Liver (tissue), 9 donors: ENCODE data around the gene EFCAB12. TPM values are rescaled to one million over a fixed set of nuclear protein-coding genes. Genes with fewer than 3 reads are reported as not detected.

Experiments used
- DNase-seq: peaks from one replicate; pipeline ENCODE4 v3.0.0-alpha.2; 2017; ENCODE audit warnings: low spot score
- H3K27ac ChIP-seq, 2 donors: one replicate each; pipeline ENCODE4 v1.7.0; 2013; ENCODE audit warnings: inconsistent platforms in 2 of 2, low read length in 2 of 2, control low read depth in 1 of 2, low read depth in 1 of 2, mild to moderate bottlenecking in 1 of 2
- H3K27me3 ChIP-seq, 4 donors: one replicate each; pipeline versions ENCODE4 v1.6.1 to v1.7.0; 2013; ENCODE audit warnings: low read length in 3 of 4, inconsistent platforms in 1 of 4, mild to moderate bottlenecking in 1 of 4, moderate library complexity in 1 of 4; ENCODE audit not compliant: control insufficient read depth in 4 of 4, insufficient read depth in 4 of 4
- H3K36me3 ChIP-seq, 4 donors: one replicate each; pipeline versions ENCODE4 v1.6.1 to v1.7.0; 2013; ENCODE audit warnings: low read length in 3 of 4, mild to moderate bottlenecking in 3 of 4, low read depth in 1 of 4, moderate library complexity in 1 of 4; ENCODE audit not compliant: control insufficient read depth in 4 of 4, insufficient read depth in 3 of 4
- H3K4me1 ChIP-seq, 4 donors: one replicate each; pipeline versions ENCODE4 v1.6.1 to v1.7.0; 2013; ENCODE audit warnings: low read length in 3 of 4, mild to moderate bottlenecking in 3 of 4, moderate library complexity in 1 of 4; ENCODE audit not compliant: control insufficient read depth in 4 of 4, insufficient read depth in 4 of 4
- H3K4me3 ChIP-seq, 3 donors: one replicate each; pipeline versions ENCODE4 v1.6.1 to v1.7.0; 2013; ENCODE audit warnings: low read length in 3 of 3, control low read depth in 1 of 3, low read depth in 1 of 3, mild to moderate bottlenecking in 1 of 3
- H3K9ac ChIP-seq, 2 donors: one replicate each; pipeline ENCODE4 v1.7.0; 2013; ENCODE audit warnings: low read length in 2 of 2, mild to moderate bottlenecking in 2 of 2, moderate library complexity in 2 of 2, control low read depth in 1 of 2, low read depth in 1 of 2
- H3K9me3 ChIP-seq, 4 donors: one replicate each; pipeline versions ENCODE4 v1.6.1 to v1.7.0; 2013; ENCODE audit warnings: low read length in 3 of 4; ENCODE audit not compliant: control insufficient read depth in 4 of 4
- EGR1 ChIP-seq, 2 donors: IDR thresholded peaks; 2 replicates each; pipeline ENCODE4 v1.6.1; 2016 to 2018; ENCODE audit warnings: antibody characterized with exemption in 2 of 2, low read depth in 2 of 2
- FOXA1 ChIP-seq: IDR thresholded peaks from 2 replicates; pipeline ENCODE4 v1.6.1; 2016; ENCODE audit warnings: antibody characterized with exemption
- FOXA2 ChIP-seq: IDR thresholded peaks from 2 replicates; pipeline ENCODE4 v1.6.1; 2016; ENCODE audit warnings: antibody characterized with exemption
- GABPA ChIP-seq, 2 donors: IDR thresholded peaks in 1 of 2; conservative IDR thresholded peaks in 1 of 2; 2 replicates each; pipeline ENCODE4 v1.6.1; 2016; ENCODE audit warnings: antibody characterized with exemption in 2 of 2, mild to moderate bottlenecking in 1 of 2, moderate library complexity in 1 of 2
- HNF4A ChIP-seq, 2 donors: conservative IDR thresholded peaks; 2 replicates each; pipeline ENCODE4 v1.6.1; 2016; ENCODE audit warnings: antibody characterized with exemption in 2 of 2, mild to moderate bottlenecking in 2 of 2
- HNF4G ChIP-seq: IDR thresholded peaks from 2 replicates; pipeline ENCODE4 v1.6.1; 2016; ENCODE audit warnings: antibody characterized with exemption
- JUND ChIP-seq, 2 donors: IDR thresholded peaks; 2 replicates each; pipeline ENCODE4 v1.6.1; 2016; ENCODE audit warnings: antibody characterized with exemption in 2 of 2
- NR2F2 ChIP-seq: IDR thresholded peaks from 2 replicates; pipeline ENCODE4 v1.6.1; 2016; ENCODE audit warnings: antibody characterized with exemption
- RAD21 ChIP-seq, 2 donors: IDR thresholded peaks; 2 replicates each; pipeline ENCODE4 v1.6.1; 2016; ENCODE audit warnings: antibody characterized with exemption in 2 of 2, mild to moderate bottlenecking in 2 of 2
- RXRA ChIP-seq, 2 donors: IDR thresholded peaks; 2 replicates each; pipeline ENCODE4 v1.6.1; 2017 to 2018; ENCODE audit warnings: antibody characterized with exemption in 2 of 2, mild to moderate bottlenecking in 1 of 2
- SP1 ChIP-seq: IDR thresholded peaks from 2 replicates; pipeline ENCODE4 v1.6.1; 2018; ENCODE audit warnings: antibody characterized with exemption, mild to moderate bottlenecking
- TAF1 ChIP-seq: conservative IDR thresholded peaks from 2 replicates; pipeline ENCODE4 v1.6.1; 2016; ENCODE audit warnings: antibody characterized with exemption, mild to moderate bottlenecking
- YY1 ChIP-seq: IDR thresholded peaks from 2 replicates; pipeline ENCODE4 v1.6.1; 2016; ENCODE audit warnings: antibody characterized with exemption, mild to moderate bottlenecking
- WGBS: extraction: QIAGEN DNeasy Blood & Tissue Kit; methylation state at CpG from one replicate; pipeline ENCODE4 v1.1.7; 2013; 5-methylcytosine and 5-hydroxymethylcytosine counted together
- polyA plus RNA-seq, 2 donors: library from polyadenylated mRNA; stranded (reverse) in 1 of 2; unstranded in 1 of 2; fragments of 200-250 nt in 1 of 2; fragments of >200 nt in 1 of 2; fragmentation: Nextera tagmentation in 1 of 2; extraction: Ambion mirVana in 1 of 2; gene quantifications; one replicate each; pipeline versions ENCODE4 v1.2.1 to v1.2.3, GENCODE V29; 2013 to 2015
- total RNA-seq, 2 donors: library from RNA; depleted of rRNA; stranded (reverse); fragments of >200 nt; gene quantifications; one replicate each; pipeline ENCODE4 v1.2.3, GENCODE V29; 2014
- TF ChIP-seq, protein P1 (sequence below): IDR thresholded peaks from 2 replicates; pipeline ENCODE4 v1.6.1; 2016; ENCODE audit warnings: antibody characterized with exemption
- TF ChIP-seq, protein P2 (sequence below): fragments of 150-350 bp; IDR thresholded peaks from 2 replicates; pipeline ENCODE4 v1.5.1; 2017; ENCODE audit warnings: improper control_type of control experiment, low read depth, low read length; ENCODE audit not compliant: missing input control
- TF ChIP-seq, protein P3 (sequence below): IDR thresholded peaks from 2 replicates; pipeline ENCODE4 v1.6.1; 2016; ENCODE audit warnings: antibody characterized with exemption, mild to moderate bottlenecking
- TF ChIP-seq, protein P4 (sequence below): IDR thresholded peaks from 2 replicates; pipeline ENCODE4 v1.6.1; 2016; ENCODE audit warnings: antibody characterized with exemption
- TF ChIP-seq, protein P5 (sequence below): IDR thresholded peaks from 2 replicates; pipeline ENCODE4 v1.6.1; 2016; ENCODE audit warnings: antibody characterized with exemption
- donor health status: healthy.
- donor health status: healthy.
- donor health status: healthy.
- donor health status: healthy.
- donor health status: healthy.

The EFCAB12 gene
- total and polyA plus RNA-seq, 4 donors, result 0.37 to 2.4 (median 0.65) TPM

DNA sequence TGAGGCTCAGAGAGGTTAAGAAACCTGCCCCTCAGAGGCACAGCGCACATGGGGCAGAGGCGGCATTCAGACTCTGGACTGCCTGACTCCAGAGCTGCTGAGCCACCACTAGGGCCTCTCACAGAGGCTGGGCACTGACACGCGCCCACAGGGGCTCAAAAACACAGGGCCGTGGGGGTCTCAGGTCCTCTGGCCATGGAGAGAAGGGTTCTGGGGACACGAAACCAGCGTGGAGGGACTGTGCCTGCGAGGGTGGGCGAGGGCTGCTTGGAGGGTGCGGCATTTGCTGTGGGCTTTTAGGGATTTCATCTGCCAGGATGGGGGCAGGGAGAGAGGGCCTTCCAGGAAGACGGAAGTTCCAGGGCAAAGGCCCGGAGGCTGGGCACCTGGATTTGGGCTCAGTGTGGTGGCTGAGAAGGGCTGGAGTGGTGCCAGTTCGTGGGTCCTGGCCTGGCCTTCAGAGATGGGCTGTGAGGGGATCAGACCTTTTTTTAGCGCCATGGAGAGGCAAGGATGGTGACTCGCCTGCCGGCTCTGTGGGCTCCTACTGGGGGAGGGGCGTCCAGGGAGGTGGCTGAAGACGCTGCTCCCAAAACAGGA lies 69.6 kb downstream of the EFCAB12 start:
- Histone ChIP-seq H3K4me1 (no peaks in the 10 kb centered on the region), H3K4me3 (no peak overlapping the region), H3K9me3 (no peaks in the 10 kb centered on the region), H3K9ac (no peak overlapping the region), H3K36me3 (no peaks in the 10 kb centered on the region), H3K27me3 (no peaks in the 10 kb centered on the region), H3K27ac (no peak overlapping the region)
- DNase-seq, result no peak
- TF ChIP-seq, protein P1, sequence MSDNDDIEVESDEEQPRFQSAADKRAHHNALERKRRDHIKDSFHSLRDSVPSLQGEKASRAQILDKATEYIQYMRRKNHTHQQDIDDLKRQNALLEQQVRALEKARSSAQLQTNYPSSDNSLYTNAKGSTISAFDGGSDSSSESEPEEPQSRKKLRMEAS, result no peak
- TF ChIP-seq, protein P2, sequence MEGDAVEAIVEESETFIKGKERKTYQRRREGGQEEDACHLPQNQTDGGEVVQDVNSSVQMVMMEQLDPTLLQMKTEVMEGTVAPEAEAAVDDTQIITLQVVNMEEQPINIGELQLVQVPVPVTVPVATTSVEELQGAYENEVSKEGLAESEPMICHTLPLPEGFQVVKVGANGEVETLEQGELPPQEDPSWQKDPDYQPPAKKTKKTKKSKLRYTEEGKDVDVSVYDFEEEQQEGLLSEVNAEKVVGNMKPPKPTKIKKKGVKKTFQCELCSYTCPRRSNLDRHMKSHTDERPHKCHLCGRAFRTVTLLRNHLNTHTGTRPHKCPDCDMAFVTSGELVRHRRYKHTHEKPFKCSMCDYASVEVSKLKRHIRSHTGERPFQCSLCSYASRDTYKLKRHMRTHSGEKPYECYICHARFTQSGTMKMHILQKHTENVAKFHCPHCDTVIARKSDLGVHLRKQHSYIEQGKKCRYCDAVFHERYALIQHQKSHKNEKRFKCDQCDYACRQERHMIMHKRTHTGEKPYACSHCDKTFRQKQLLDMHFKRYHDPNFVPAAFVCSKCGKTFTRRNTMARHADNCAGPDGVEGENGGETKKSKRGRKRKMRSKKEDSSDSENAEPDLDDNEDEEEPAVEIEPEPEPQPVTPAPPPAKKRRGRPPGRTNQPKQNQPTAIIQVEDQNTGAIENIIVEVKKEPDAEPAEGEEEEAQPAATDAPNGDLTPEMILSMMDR, result no peak
- TF ChIP-seq TAF1 (no peak), FOXA1 (no peak), HNF4A (conservative IDR thresholded peaks at IDR 0.05) (no peak), GABPA (IDR thresholded peaks at IDR 0.05 in 1 of 2, conservative IDR thresholded peaks at IDR 0.05 in 1 of 2) (no peak), EGR1 (IDR thresholded peaks at IDR 0.05; ENCODE audit: low read depth in 2 of 2) (no peak), JUND (IDR thresholded peaks at IDR 0.05) (no peak), HNF4G (no peak), RAD21 (IDR thresholded peaks at IDR 0.05) (no peak), FOXA2 (no peak), YY1 (no peak), NR2F2 (no peak), SP1 (no peak), RXRA (IDR thresholded peaks at IDR 0.05) (no peak)
- TF ChIP-seq, protein P3, sequence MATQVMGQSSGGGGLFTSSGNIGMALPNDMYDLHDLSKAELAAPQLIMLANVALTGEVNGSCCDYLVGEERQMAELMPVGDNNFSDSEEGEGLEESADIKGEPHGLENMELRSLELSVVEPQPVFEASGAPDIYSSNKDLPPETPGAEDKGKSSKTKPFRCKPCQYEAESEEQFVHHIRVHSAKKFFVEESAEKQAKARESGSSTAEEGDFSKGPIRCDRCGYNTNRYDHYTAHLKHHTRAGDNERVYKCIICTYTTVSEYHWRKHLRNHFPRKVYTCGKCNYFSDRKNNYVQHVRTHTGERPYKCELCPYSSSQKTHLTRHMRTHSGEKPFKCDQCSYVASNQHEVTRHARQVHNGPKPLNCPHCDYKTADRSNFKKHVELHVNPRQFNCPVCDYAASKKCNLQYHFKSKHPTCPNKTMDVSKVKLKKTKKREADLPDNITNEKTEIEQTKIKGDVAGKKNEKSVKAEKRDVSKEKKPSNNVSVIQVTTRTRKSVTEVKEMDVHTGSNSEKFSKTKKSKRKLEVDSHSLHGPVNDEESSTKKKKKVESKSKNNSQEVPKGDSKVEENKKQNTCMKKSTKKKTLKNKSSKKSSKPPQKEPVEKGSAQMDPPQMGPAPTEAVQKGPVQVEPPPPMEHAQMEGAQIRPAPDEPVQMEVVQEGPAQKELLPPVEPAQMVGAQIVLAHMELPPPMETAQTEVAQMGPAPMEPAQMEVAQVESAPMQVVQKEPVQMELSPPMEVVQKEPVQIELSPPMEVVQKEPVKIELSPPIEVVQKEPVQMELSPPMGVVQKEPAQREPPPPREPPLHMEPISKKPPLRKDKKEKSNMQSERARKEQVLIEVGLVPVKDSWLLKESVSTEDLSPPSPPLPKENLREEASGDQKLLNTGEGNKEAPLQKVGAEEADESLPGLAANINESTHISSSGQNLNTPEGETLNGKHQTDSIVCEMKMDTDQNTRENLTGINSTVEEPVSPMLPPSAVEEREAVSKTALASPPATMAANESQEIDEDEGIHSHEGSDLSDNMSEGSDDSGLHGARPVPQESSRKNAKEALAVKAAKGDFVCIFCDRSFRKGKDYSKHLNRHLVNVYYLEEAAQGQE, result no peak
- TF ChIP-seq, protein P4, sequence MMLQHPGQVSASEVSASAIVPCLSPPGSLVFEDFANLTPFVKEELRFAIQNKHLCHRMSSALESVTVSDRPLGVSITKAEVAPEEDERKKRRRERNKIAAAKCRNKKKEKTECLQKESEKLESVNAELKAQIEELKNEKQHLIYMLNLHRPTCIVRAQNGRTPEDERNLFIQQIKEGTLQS, result no peak
- TF ChIP-seq, protein P5, sequence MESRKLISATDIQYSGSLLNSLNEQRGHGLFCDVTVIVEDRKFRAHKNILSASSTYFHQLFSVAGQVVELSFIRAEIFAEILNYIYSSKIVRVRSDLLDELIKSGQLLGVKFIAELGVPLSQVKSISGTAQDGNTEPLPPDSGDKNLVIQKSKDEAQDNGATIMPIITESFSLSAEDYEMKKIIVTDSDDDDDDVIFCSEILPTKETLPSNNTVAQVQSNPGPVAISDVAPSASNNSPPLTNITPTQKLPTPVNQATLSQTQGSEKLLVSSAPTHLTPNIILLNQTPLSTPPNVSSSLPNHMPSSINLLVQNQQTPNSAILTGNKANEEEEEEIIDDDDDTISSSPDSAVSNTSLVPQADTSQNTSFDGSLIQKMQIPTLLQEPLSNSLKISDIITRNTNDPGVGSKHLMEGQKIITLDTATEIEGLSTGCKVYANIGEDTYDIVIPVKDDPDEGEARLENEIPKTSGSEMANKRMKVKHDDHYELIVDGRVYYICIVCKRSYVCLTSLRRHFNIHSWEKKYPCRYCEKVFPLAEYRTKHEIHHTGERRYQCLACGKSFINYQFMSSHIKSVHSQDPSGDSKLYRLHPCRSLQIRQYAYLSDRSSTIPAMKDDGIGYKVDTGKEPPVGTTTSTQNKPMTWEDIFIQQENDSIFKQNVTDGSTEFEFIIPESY, result no peak
- WGBS, result 81% methylated on average over 18 of the region's 18 CpGs
